DOHH2 (cell line): ENCODE results near the gene USP40.

ENCODE experiments used
- H3F3A ChIP-seq: fragments of 200-600 bp; sonication (generic), shearing (Covaris generic); 2 replicates; pipeline ENCODE4 v1.6.0; 2016; ENCODE audit warnings: antibody characterized with exemption, mild to moderate bottlenecking; ENCODE audit not compliant: control insufficient read depth, insufficient read depth
- H3K27ac ChIP-seq: fragments of 200-600 bp; sonication (generic); 2 replicates; pipeline ENCODE4 v1.5.1; 2014; ENCODE audit warnings: low read depth, mild to moderate bottlenecking, low read length, moderate library complexity
- H3K27me3 ChIP-seq: fragments of 200-600 bp; sonication (generic); 2 replicates; pipeline ENCODE4 v1.6.1; 2014; ENCODE audit warnings: mild to moderate bottlenecking, low read length, mixed read lengths; ENCODE audit not compliant: control insufficient read depth
- H3K36me3 ChIP-seq: fragments of 200-600 bp; sonication (generic); 2 replicates; pipeline ENCODE4 v1.6.1; 2014; ENCODE audit warnings: mild to moderate bottlenecking, low read length, moderate library complexity, mixed read lengths; ENCODE audit not compliant: control insufficient read depth
- H3K4me1 ChIP-seq: fragments of 200-600 bp; sonication (generic); 2 replicates; pipeline ENCODE4 v1.6.1; 2014; ENCODE audit warnings: mild to moderate bottlenecking, low read length, mixed read lengths; ENCODE audit not compliant: control insufficient read depth
- H3K4me2 ChIP-seq: fragments of 200-600 bp; sonication (generic); 2 replicates; pipeline ENCODE4 v1.6.0; 2014; ENCODE audit warnings: mild to moderate bottlenecking, low read length, moderate library complexity
- H3K4me3 ChIP-seq: fragments of 200-600 bp; sonication (generic); 2 replicates; pipeline ENCODE4 v1.5.1; 2014; ENCODE audit warnings: mild to moderate bottlenecking, low read length, mixed read lengths
- H3K79me2 ChIP-seq: fragments of 200-600 bp; sonication (generic); 2 replicates; pipeline ENCODE4 v1.6.1; 2014; ENCODE audit warnings: mild to moderate bottlenecking, low read length, mixed read lengths; ENCODE audit not compliant: control insufficient read depth
- H3K9me2 ChIP-seq: fragments of 200-600 bp; sonication (generic); replicated peaks from 2 replicates; pipeline ENCODE4 v1.6.1; 2014; ENCODE audit warnings: mild to moderate bottlenecking, low read length, mixed read lengths; ENCODE audit not compliant: control insufficient read depth
- H3K9me3 ChIP-seq: fragments of 200-600 bp; sonication (generic); 2 replicates; pipeline ENCODE4 v1.6.1; 2014; ENCODE audit warnings: antibody characterized with exemption, low read length, mixed read lengths; ENCODE audit not compliant: control insufficient read depth, insufficient read depth
- H4K20me1 ChIP-seq: fragments of 200-600 bp; sonication (generic); 2 replicates; pipeline ENCODE4 v1.6.0; 2014; ENCODE audit warnings: low read depth, mild to moderate bottlenecking, antibody characterized with exemption, low read length, moderate library complexity; ENCODE audit not compliant: control insufficient read depth, insufficient read depth
- CTCF ChIP-seq: fragments of 200-600 bp; sonication (generic); IDR thresholded peaks from one replicate; pipeline ENCODE4 v1.5.1; 2014; ENCODE audit warnings: antibody characterized with exemption, mild to moderate bottlenecking, low read depth, low read length; ENCODE audit not compliant: poor library complexity, severe bottlenecking
- EZH2phosphoT487 ChIP-seq: fragments of 200-600 bp; sonication (generic); IDR thresholded peaks from 2 replicates; pipeline ENCODE4 v1.6.1; 2017; ENCODE audit warnings: borderline replicate concordance, mild to moderate bottlenecking, antibody characterized with exemption, low read length, moderate library complexity, mixed read lengths

USP40 gene

GRCh38 chr2:233446606-233447305, 119.8 kb downstream of the USP40 start:
- Histone ChIP-seq H3K79me2 (no peaks in the 10 kb centered on the region), H3F3A (no peaks in the 10 kb centered on the region; the same call in 1 of the 2 replicates), H3K4me2 (no peak overlapping the region), H3K27ac (no peak overlapping the region), H4K20me1 (peaks cover 4% of the 10 kb centered on the region; the same call in 1 of the 2 replicates), H3K27me3 (no peaks in the 10 kb centered on the region), H3K9me3 (no peaks in the 10 kb centered on the region), H3K36me3 (peaks cover 65% of the 10 kb centered on the region), H3K4me1 (peaks cover 10% of the 10 kb centered on the region), H3K9me2 (no peaks in the 10 kb centered on the region), H3K4me3 (no peak overlapping the region)
- TF ChIP-seq CTCF, result no peak

GRCh38 chr2:233446121-233446520, 120.5 kb downstream of the USP40 start:
- H4K20me1 ChIP-seq, result peaks cover 4% of the 10 kb centered on the region; the same call in 1 of the 2 replicates
- no peaks in the 10 kb centered on the region for H3K9me3 ChIP-seq
- H3K4me2 ChIP-seq, result no peak overlapping the region
- H3K4me3 ChIP-seq, result no peak overlapping the region
- H3F3A ChIP-seq, result no peaks in the 10 kb centered on the region; the same call in 1 of the 2 replicates
- H3K27me3 ChIP-seq, result no peaks in the 10 kb centered on the region
- H3K4me1 ChIP-seq, result peaks cover 11% of the 10 kb centered on the region
- H3K79me2 ChIP-seq, result no peaks in the 10 kb centered on the region
- TF ChIP-seq EZH2phosphoT487 (no peak), CTCF (no peak)
- H3K27ac ChIP-seq, result no peak overlapping the region
- H3K9me2 ChIP-seq, result no peaks in the 10 kb centered on the region
- H3K36me3 ChIP-seq, result peaks cover 64% of the 10 kb centered on the region

- Histone ChIP-seq H3K9me2 (no peaks in the 10 kb centered on the region), H3K4me2 (no peak overlapping the region), H3K79me2 (no peaks in the 10 kb centered on the region), H3K4me3 (no peak overlapping the region), H3K36me3 (peaks cover 60% of the 10 kb centered on the region), H3K9me3 (no peaks in the 10 kb centered on the region), H4K20me1 (peaks cover 4% of the 10 kb centered on the region; the same call in 1 of the 2 replicates), H3F3A (no peaks in the 10 kb centered on the region; the same call in 1 of the 2 replicates), H3K27me3 (no peaks in the 10 kb centered on the region), H3K4me1 (peaks cover 11% of the 10 kb centered on the region), H3K27ac (no peak overlapping the region)
- TF ChIP-seq CTCF (no peak), EZH2phosphoT487 (no peak)
Observed at GRCh38 chr2:233445152-233445830, 121.3 kb downstream of the USP40 start.
